A673 (cell line): ENCODE data around the gene NGB. TPM values are rescaled to one million over a fixed set of nuclear protein-coding genes. Genes with fewer than 3 reads are reported as not detected.

Experiments
- BruUV-seq: library from RNA; stranded (reverse); fragments of 400-500 nt; replicated peaks from 2 replicates; lab custom pipeline; 2021; lab: Mats Ljungman, UMichigan
- CTCF ChIA-PET: fragments of 300-600 bp; sonication (Branson Sonifier 250); formaldehyde crosslinking; loops from one replicate; lab custom pipeline; 2022; ENCODE audit warnings: antibody characterized with exemption; lab: Charles Lee
- POLR2A ChIA-PET: fragments of 300-600 bp; sonication (Branson Sonifier 250); formaldehyde crosslinking; loops from one replicate; lab custom pipeline; 2022; ENCODE audit warnings: antibody characterized with exemption; ENCODE audit not compliant: low non-redundant PET; lab: Charles Lee
- DNase-seq: peaks from one replicate; pipeline ENCODE4 v3.0.0-alpha.2; 2015; ENCODE audit warnings: low spot score
- H3K27ac ChIP-seq: fragments of 200-600 bp; sonication (generic); 2 replicates; pipeline ENCODE4 v1.5.1; 2016; ENCODE audit warnings: mixed run types, low read depth, mild to moderate bottlenecking, mixed read lengths, antibody characterized with exemption, low read length; ENCODE audit not compliant: poor library complexity, severe bottlenecking
- H3K27me3 ChIP-seq: fragments of 200-600 bp; sonication (generic); replicated peaks from 2 replicates; pipeline ENCODE4 v1.6.1; 2017; ENCODE audit warnings: mixed run types, low read depth, mild to moderate bottlenecking, mixed read lengths, antibody characterized with exemption, low read length; ENCODE audit not compliant: insufficient read depth, poor library complexity
- H3K36me3 ChIP-seq: fragments of 200-600 bp; sonication (generic); 2 replicates; pipeline ENCODE4 v1.6.1; 2016; ENCODE audit warnings: mixed run types, mild to moderate bottlenecking, mixed read lengths, antibody characterized with exemption, low read length; ENCODE audit not compliant: insufficient read depth, poor library complexity, severe bottlenecking
- H3K4me1 ChIP-seq: fragments of 200-600 bp; sonication (generic); 2 replicates; pipeline ENCODE4 v1.6.1; 2017; ENCODE audit warnings: mixed run types, mild to moderate bottlenecking, mixed read lengths, antibody characterized with exemption, low read length; ENCODE audit not compliant: insufficient read depth, poor library complexity, severe bottlenecking
- H3K4me3 ChIP-seq: fragments of 200-600 bp; sonication (generic); 2 replicates; pipeline ENCODE4 v1.5.1; 2016; ENCODE audit warnings: low read depth, mixed run types, mild to moderate bottlenecking, mixed read lengths, low read length; ENCODE audit not compliant: poor library complexity, severe bottlenecking
- H3K9me3 ChIP-seq: fragments of 200-600 bp; sonication (generic); 2 replicates; pipeline ENCODE4 v1.6.1; 2016; ENCODE audit warnings: mixed run types, low read depth, mild to moderate bottlenecking, mixed read lengths, antibody characterized with exemption, low read length; ENCODE audit not compliant: poor library complexity, severe bottlenecking
- EZH2 ChIP-seq: fragments of 200-600 bp; sonication (generic); IDR thresholded peaks from 2 replicates; pipeline ENCODE4 v1.6.1; 2017; ENCODE audit warnings: borderline replicate concordance, low read depth, mild to moderate bottlenecking, mixed read lengths, antibody characterized with exemption, low read length; ENCODE audit not compliant: poor library complexity, severe bottlenecking
- intact Hi-C: fragments of 100-400 bp; cut with micrococcal nuclease; formaldehyde crosslinking; loops from one replicate; pipeline ENCODE4 v1.10.0; 2022; ENCODE audit not compliant: unreplicated experiment
- total RNA-seq: library from RNA; stranded (reverse); gene quantifications from 2 replicates; pipeline ENCODE4 v1.2.3, GENCODE V29; 2021
- TF ChIP-seq, protein P1 (sequence below): fragments of 300-800, 200-600 bp; sonication (generic); conservative IDR thresholded peaks from 2 replicates; pipeline ENCODE4 v1.5.1; 2017; ENCODE audit warnings: low read depth, mild to moderate bottlenecking, antibody characterized with exemption, low read length, moderate library complexity, mixed read lengths

NGB gene
- total RNA-seq, 1 experiment from 2014 or later, result not detected

DNA sequence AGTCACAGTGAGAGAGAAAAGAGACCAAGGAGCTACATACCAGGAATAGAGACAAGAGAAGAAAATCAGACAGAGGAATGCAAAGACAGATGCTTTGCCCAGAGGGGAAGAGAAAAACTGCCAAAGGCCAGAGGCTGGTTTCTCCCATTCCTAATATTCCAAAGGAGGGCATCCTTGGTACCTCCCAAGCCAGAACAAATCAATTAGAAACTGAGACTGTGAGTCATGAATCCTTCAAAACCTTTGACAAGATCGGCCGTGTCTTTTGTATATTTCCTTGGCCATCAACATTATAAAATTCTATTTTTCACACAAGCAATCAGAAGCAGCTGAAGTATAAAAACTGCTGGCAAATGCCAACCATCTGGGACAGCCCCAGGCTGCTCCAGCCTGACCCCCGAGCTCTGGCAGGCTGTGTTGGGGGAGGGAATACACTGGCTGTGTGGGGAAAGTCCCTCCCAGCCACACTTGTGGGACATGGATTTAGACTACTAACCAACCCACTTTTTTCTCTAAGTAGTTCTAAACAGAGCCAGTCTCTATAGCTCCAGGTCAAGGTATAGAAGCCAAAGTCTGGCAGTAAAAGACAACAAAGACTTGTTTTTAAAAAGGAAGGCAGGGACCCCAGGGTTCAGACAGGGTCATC, 36.0 kb upstream of the NGB start:
- ChIA-PET CTCF (interaction anchor here (0.7 to 1.0 kb wide), 2 partner anchors 9 to 121 kb away, joined by 4 to 6 read pairs; no protein-coding TSS in a partner anchor), POLR2A (no interaction called here)
- DNase-seq, result no peak
- TF ChIP-seq, protein P1, sequence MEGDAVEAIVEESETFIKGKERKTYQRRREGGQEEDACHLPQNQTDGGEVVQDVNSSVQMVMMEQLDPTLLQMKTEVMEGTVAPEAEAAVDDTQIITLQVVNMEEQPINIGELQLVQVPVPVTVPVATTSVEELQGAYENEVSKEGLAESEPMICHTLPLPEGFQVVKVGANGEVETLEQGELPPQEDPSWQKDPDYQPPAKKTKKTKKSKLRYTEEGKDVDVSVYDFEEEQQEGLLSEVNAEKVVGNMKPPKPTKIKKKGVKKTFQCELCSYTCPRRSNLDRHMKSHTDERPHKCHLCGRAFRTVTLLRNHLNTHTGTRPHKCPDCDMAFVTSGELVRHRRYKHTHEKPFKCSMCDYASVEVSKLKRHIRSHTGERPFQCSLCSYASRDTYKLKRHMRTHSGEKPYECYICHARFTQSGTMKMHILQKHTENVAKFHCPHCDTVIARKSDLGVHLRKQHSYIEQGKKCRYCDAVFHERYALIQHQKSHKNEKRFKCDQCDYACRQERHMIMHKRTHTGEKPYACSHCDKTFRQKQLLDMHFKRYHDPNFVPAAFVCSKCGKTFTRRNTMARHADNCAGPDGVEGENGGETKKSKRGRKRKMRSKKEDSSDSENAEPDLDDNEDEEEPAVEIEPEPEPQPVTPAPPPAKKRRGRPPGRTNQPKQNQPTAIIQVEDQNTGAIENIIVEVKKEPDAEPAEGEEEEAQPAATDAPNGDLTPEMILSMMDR, result no peak
- no peak for TF ChIP-seq EZH2
- intact Hi-C loops, result no loop called here
- H3K27ac ChIP-seq, result no peak overlapping the region
- H3K4me1 ChIP-seq, result no peaks in the 10 kb centered on the region
- BruUV-seq, result no TSS peak
- H3K27me3 ChIP-seq, result no peaks in the 10 kb centered on the region
- H3K9me3 ChIP-seq, result no peaks in the 10 kb centered on the region
- no peak overlapping the region for H3K4me3 ChIP-seq
- H3K36me3 ChIP-seq, result no peaks in the 10 kb centered on the region

DNA sequence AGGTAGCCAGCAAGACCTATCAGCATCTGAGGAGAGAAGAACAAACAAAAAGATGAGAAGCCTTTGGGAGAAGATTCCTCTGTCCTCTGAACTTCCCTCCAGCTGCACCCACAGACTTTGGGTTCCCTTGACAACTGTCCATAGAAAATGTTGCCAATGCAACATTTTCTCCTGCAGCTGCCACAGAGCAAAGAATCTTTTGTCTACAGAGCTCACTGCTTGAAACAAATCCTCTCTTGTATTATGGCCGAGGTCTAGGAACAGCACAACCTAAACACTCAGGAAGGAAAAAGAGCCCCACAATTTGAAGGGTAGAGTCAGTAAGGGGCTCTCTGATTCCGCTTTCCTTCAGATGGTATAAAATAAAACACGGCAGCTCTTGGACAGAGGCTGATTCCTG, 35.4 kb upstream of the NGB start:
- no peaks in the 10 kb centered on the region for H3K9me3 ChIP-seq
- no peaks in the 10 kb centered on the region for H3K27me3 ChIP-seq
- CTCF ChIA-PET, result no interaction called here
- POLR2A ChIA-PET, result no interaction called here
- intact Hi-C loops, result no loop called here
- H3K4me3 ChIP-seq, result no peak overlapping the region
- TF ChIP-seq, protein P1, result no peak
- no peak for TF ChIP-seq EZH2
- DNase-seq, result no peak
- no peak overlapping the region for H3K27ac ChIP-seq
- no TSS peak for BruUV-seq
- H3K36me3 ChIP-seq, result no peaks in the 10 kb centered on the region
- H3K4me1 ChIP-seq, result no peaks in the 10 kb centered on the region

DNA sequence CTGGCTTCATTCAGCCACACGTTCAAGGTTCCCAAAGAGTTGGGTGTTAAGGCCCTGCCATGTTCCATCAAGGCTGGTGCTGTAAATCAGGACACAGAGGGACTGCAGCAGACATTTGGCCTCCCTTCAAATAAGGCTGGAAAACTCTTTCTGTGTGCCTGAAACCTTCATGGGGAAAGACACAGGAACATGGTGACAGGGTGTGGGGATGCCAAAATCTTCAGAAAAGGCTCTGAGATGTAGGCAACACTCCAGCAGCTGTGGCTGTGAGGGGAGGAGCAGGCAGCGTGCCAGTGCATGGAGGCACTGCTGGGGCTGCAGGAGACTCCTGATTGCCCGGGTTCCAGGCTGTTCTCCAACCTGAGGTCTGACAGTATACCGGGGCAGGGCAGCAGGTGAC, 34.7 kb upstream of the NGB start:
- CTCF ChIA-PET, result no interaction called here
- TF ChIP-seq, protein P1, result no peak
- TF ChIP-seq EZH2, result no peak
- no peaks in the 10 kb centered on the region for H3K9me3 ChIP-seq
- H3K36me3 ChIP-seq, result no peaks in the 10 kb centered on the region
- no peaks in the 10 kb centered on the region for H3K27me3 ChIP-seq
- no peak overlapping the region for H3K4me3 ChIP-seq
- POLR2A ChIA-PET, result no interaction called here
- no peak for DNase-seq
- BruUV-seq, result no TSS peak
- intact Hi-C loops, result no loop called here
- no peak overlapping the region for H3K27ac ChIP-seq
- no peaks in the 10 kb centered on the region for H3K4me1 ChIP-seq
